TTC549 (cell line): Measurements from ENCODE around the gene STK24.

Experiments
- FAIRE-seq: peaks from 2 replicates; lab custom pipeline; 2012; peaks lifted over from hg19 to GRCh38; lab: Jason Lieb, UNC

Gene STK24

DNA sequence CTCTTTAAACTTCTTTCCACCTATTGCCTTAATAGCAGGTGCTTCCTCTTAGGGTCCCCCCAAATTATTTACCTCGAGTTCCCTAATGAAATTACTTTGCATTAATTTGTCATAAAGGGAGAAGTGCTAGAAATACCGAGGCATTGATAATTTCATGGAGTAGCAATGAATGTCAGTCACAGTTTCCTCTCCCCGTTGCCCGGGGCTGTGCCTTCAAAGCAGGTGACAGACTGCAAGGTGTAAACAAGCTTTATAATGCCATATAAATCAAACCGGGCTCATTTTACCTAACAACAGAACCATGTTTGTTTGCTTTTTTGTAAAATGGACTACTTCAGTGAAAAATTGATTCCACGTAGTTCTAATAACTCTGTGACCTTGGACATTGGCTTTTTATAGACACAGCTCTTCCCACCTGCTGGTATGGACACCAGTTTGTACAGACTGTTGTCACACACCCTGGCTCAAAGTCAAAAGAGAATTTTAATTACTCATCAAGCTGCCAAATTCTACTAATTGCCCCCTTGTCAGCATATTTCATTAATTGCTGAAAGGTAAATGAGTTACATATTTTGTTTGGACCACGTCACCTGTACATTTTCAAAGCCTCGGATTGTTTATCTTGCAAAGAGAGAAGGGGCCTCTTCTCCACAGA is 171.1 kb downstream of the STK24 start:
- no peak for FAIRE-seq

DNA sequence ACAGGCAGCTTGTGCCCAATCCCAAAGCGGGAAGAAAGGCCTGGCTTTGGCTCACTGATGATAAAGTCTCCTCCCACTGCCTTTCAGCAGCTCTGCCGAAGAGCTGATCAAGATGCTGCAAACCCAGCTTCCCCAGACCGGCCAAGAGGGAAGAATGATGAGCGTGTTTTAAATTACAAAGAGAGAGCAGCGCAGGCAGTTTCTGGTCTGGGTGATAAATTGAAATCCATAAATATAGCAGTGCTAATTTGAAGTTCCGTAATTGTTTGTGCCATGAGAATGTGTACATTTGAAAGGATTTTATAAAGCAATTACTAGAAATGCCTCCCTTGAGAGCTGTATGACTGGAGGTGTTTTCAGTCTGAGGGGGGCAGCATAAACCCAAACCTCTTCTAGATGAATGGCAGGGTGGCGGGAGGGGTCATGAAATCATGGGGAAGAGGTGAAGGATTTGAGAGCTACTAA is 171.8 kb downstream of the STK24 start:
- FAIRE-seq: no peak

DNA sequence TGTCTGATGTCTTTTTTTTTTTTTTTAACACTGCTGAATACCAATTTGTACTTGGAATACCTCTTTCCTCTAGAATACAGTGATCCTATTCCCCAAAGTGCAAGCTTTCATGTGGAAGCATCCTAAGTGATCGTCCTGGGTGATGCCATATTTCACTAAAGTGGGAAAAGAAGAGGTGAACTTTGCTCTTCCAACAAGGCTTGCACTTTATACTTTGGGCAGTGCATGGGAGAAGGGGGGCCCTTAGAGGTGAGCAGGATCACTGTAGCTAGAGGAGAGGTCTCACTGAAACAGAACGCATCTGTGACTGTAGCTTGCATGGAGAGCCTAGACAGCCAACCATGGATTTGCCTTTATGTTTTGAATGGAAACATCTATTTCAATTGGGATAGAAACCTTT is 173.8 kb downstream of the STK24 start:
- FAIRE-seq: no peak

DNA sequence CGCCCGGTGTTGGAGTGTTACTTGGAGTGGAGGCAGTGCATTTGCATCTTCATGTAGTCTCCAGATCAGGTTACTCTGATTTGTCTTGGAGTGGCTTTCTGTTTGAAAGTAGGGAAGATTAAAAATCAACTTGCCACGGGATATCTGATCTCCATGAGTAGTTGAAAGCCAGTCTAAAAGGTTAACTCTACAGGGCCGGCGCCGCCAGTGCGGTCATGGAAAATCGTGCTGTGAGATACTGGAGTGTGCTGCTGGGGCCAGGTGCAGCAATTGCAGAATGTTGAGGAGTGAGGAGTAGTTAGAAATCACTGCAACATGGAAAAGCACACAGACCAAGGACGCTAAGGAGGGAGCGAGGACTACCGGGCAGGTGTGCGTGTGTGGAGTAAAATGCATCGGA is 175.0 kb downstream of the STK24 start:
- no peak for FAIRE-seq

DNA sequence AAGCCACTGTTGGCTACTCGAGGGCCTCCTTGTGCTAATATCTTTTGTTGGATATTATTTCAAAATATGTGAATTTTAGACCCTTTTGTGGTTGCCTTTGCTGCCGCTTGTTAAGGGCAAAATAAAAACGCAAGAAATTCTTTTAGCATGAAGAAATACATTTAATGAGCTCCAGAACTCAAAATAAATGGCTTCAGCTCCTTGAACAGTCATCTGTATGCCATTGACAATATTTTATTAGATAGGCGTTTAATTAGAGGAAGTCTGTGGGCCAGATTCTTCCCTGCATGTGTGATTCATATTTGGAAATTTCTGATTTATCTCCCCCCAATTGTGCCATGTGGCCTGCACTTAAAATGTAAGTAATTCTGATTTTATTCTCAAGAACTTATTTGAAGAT is 177.2 kb downstream of the STK24 start:
- no peak for FAIRE-seq

DNA sequence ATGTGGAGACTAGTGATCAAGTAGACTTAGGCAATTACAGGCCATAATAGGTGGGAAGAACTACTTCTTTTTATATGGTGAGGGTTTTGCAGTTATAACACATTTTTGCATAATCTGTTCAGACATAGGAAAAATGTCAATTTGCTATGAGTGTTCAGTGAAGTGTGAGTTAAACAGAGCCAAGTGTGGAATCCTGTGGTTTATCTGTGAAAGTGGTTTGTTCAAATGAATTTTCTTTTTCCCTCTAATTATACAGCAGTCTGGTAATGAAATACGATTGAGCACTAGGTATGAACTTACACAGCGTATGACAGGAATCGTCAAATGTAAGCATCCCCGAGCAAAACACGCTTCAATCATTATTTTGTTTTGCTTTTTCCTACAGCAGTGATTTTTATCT is 178.3 kb downstream of the STK24 start:
- FAIRE-seq: no peak

DNA sequence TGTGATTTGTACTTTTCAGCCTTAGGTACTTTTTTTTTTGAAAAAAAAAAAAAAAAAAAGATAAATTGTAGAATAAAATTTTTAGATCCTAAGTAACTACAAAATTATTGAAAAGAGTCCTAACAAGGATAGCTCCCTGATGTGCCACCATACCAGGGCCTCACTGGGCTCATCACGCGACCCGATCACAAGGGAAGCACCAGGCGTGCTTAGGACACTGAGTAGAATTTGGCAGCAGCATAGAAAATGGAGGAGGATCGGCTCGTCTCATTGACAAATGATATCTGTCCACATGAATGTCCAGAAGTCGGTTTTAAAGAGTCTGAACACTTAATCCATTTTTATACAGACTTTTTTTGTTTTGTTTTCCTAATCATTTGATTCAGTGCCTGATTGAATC is 179.0 kb downstream of the STK24 start:
- FAIRE-seq: no peak

DNA sequence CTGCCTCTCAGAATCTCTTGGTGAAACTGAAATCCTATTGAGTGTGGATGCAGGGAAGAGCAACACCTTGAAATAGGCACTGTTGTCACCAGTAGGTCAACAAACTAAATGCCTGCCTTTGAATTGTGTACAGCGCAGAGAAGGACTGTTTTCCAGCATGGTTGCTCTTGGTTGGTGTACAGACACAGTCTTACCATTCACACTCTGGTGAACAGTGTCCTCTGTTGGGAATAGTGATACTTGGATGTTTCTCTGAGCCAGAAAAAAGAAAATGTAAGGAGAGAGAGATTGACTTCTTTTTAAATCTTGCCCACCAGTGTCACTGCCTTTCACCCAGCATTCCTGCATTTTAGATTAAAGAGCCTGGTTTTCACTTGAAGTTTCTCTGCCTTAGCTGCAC is 179.7 kb downstream of the STK24 start:
- no peak for FAIRE-seq

DNA sequence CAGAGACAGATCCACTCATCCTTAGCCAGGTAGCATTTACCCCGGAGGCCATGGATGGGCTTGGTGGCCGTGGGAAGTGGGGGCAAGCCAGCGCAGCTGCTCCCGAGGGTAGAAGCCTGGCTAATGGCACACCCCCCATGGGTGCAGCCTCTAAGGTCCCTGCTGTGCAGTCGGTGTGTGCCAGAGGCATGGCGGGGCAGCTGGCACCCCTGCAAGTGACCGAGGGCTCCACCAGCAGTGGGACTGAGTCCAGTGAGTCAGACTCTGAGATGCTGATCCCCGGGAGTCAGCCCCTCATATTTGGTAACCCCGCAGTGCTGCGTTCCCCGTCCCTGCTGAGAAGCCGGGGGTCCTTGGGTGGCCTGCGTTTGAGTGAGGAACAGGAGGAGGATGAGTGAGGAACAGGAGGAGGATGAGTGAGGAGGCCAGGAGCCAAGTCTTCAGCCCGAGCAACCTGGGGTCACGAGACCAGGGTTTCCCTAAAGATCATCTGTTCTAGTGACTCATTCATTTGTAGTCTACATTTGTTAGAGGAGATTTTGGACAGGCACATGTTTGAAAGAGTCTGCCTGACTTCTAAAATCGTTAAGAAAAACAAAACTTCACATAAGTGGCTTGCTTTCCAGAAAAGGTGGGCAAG is 180.7 kb downstream of the STK24 start:
- no peak for FAIRE-seq
